HG03378 (cell line): ENCODE measurements around the gene DDX41.

Experiments used
- ATAC-seq: cut with Tn5 transposase; IDR thresholded peaks from one replicate; pipeline ENCODE4 v1.9.1; 2021; ENCODE audit warnings: mild to moderate bottlenecking, moderate library complexity; ENCODE audit not compliant: unreplicated experiment

The DDX41 gene

DNA sequence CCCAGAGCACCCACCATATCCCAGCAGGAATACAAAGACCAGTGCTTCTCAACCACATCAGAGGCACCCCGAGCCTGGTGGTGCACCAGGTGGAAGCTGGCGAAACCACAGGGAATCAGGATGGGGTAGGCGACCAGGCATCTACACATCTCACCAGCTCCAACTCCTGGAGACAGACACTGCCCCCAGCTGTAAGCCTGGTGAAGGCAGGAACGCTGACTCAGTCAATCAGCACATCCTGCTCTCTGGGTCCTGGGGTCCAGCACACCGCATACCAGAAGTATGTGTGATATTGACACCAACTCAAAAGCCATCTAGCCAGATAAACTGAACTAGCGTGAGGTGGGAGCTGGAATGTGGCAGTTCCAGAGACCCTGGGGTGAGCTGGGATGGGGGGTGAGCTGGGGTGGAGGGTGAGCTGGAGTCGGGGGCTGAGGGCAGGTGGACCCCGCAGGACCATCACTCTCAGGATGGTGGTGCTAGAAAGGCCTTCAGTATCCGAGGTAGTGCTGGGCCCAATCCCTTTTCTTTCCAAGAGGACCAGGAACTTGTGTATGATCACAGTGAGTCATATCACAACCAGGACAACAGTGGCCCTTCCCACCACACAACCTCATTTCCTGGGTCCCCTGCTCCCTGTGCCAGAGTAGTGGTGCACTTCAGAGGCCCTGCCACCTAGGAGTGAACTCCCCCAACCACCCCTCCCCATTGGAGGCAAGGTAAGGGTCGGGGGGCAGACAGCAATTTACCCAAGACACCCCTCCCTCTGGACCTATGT is 45.8 kb downstream of the DDX41 start:
- no peak for ATAC-seq

DNA sequence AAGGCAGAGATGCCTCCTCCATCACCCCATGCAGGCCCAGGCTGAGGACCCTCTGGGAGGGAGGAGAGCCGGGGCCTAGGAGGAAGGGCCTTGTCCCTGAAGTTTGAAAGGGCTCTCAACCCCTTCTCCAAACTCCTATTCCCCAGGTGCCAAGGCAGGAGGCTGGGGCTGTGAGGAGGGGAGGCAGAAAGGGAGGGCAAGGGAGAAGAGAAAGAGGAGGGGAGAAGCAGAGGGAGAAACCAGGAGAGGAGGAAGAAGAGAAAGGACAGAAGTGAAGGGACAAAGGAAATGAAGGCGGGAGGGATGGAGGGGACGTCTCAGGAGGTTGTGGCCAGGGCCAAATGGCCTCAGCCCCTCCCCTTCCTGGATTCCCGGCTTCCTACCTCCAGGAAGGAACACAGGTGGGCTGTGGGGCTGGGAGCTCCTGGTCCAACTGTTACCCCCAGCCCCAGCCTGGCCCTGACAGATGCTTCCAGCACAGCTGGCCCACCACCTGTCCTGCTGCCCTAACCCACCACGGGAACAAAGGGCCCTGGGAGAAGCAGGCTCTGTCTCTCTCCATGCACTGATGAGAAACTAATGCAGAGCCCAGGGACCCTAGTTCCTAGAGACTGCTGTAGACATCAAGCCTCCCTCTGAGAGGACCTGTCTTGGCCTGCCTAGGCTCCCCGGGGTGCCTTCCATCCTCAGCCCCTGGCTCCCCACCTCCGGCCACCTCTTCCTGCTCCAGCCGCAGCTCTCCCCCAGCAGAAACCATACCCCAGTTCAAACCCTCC is 46.8 kb downstream of the DDX41 start:
- no peak for ATAC-seq

DNA sequence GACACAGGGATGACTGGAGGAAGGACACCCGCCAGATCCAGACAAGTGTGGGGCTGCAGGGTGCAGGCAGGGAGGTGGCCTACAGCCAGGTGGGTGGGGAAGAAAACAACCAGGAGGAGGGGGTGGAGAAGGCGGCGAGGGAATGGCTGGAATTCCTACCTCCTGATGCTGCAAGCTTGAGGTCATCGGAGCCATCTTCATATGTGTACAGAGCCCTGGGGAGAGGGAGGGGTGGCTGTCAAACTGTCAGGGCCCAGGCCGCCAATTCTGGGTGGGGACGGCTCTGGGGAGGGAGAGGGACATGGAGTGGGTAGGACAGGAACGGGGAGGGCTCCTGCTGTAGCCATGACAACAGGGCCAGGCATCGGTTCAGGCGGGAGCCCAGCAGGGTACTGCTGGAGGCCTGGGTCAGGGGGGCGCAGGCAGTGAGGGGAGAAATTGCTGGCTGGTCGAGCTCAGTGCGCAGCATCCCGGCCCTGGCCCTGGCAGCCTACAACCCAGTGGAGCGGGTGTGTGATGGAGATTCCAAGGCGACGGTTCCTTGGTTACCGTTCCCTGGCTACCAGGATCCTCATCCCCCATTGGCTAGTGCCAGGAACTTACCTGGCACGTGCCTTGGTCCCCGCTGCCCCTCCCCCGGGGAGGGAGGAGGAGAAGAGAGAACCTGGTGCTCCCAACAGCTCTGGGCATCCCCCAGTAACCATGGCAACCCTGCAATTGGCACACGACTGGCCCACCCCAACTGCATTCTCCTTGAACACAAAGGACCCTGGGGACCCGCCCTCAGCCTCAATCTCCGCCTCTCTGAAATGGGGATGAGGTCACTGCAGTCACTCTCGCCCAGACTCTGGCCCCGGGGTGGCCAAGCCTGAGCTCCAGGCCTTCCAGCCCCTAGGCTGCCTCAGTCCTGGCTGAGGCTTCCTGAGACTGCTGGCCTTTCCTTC is 47.8 kb downstream of the DDX41 start:
- ATAC-seq: no peak

DNA sequence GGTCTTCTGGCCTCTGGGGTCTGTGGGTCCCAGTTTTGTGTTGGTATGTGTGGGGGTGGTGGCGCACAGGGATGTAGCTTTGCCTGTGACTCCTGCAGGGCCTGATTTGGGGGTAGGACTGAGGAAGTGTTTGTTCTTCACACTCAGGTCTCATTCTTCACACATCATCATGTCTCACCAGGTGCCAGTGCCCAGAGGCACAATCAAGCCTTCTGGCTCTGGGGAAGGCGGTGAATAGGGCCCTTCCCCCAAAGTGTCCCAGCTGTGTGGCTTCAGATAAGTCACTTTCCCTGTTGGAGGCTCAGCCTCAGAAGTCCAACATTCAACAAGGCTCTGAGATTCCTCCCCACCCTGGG is 48.5 kb downstream of the DDX41 start:
- no peak for ATAC-seq

DNA sequence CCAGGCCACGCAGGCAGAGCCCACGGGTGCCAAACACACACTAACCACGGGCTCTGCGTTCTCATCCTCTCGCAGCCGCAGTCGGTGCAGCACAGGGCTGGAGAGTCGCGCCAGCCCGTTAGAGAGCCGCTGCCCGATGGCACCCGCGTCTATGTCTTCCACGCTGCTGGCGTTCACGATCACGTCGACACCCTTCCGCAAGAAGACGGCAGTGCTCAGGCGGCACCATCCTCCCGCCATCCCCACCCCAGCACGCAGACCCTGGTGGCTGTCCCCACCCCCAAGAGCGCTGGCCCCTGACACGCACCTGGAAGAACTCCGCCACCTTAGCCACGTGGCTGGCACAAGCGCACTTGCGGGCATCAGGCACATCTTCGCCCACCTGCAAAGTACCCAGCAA is 49.3 kb downstream of the DDX41 start:
- no peak for ATAC-seq

DNA sequence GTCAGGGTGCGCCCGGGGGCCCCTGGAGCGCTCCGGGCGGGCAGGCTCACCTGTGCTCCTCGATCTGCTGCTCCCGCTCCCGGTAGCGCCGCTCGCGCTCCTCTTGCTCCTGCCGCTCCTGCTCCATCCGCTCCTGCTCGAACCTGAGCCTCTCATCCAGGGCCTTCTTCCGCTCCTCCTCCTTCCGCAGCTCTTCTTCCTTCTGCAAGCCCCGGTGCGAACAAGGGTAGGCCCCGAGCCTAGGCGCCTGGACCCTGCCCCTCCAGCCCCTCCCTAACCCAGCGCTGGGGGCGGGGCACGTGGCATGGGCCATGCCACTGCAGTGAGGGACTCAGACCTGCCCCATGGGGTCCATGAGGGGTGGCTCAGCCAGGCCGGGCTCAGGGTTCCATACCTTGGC is 49.9 kb downstream of the DDX41 start:
- no peak for ATAC-seq

DNA sequence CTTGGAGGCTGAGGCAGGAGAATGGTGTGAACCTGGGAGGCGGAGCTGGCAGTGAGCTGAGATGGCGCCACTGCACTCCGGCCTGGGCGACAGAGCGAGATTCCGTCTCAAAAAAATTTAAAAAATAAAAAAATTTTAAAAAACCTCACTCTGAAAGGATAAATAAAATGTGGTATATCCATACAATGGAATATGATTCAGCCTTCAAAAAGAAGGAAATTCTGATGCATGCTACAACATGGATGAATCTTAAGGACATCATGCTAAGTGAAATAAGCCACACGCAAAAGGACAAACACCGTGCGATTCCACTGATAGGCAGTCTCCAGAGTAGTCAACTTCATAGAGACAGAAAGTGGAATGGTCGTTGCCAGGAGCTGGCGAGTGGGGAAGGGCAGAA is 51.7 kb downstream of the DDX41 start:
- no peak for ATAC-seq

DNA sequence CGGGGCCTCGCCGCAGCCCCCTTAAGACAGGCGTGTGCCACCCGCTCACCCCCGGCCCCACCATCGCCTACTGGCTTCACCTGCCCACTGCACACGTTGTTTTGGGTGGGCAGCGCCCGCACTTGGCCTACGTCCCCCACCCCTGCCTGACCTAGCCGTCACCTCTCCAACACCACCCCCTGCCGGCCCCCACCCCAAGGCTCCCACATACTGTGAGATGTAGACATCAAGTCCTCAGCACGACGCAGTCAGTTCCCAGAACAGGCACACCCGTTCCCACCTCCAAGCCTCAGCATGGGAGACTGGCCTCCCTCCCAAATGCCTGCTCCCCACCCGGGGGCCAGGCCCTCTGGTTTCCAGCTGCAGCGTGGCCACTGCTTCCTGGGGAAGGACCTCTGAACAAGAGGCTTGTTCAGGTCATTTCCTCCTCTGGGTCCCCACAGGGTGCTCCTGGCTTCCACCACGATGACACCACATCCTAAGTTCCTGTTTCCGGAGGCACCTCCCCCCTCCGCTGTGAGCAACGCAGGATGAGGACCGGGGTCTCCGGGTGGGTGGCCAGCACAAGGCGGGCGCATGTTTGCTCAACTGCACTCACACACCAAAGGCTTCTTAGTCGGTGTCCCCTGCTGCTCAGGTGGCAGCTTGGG is 54.6 kb downstream of the DDX41 start:
- ATAC-seq: no peak
